CD14-positive monocyte (primary cell): ENCODE measurements around the gene SAMSN1. TPM values are rescaled to one million over a fixed set of nuclear protein-coding genes. Genes with fewer than 3 reads are reported as not detected.

ENCODE experiments used
- DNase-seq, 3 donors: peaks; one replicate each; pipeline ENCODE4 v3.0.0-alpha.2; 2011 to 2022
- H2AFZ ChIP-seq: 2 replicates; pipeline ENCODE4 v1.6.0; 2012; ENCODE audit warnings: mild to moderate bottlenecking, low read depth, low read length, inconsistent platforms; ENCODE audit not compliant: insufficient read depth, poor library complexity, severe bottlenecking
- H3K27ac ChIP-seq, 2 donors: 1 replicate in 1 of 2; 2 replicates in 1 of 2; pipeline ENCODE4 v1.5.1; 2012 to 2013; ENCODE audit warnings: low read length in 2 of 2, control low read depth in 1 of 2, inconsistent platforms in 1 of 2, low read depth in 1 of 2, mild to moderate bottlenecking in 1 of 2
- H3K27me3 ChIP-seq, 2 donors: one replicate each; pipeline versions ENCODE4 v1.6.0 to v1.6.1; 2011 to 2013; ENCODE audit warnings: low read length in 2 of 2; ENCODE audit not compliant: control insufficient read depth in 2 of 2, insufficient read depth in 2 of 2
- H3K36me3 ChIP-seq, 2 donors: replicated peaks in 1 of 2; 1 replicate in 1 of 2; 2 replicates in 1 of 2; pipeline versions ENCODE4 v1.5.1 to v1.6.1; 2012 to 2013; ENCODE audit warnings: low read length in 2 of 2, control low read depth in 1 of 2, inconsistent platforms in 1 of 2, mild to moderate bottlenecking in 1 of 2; ENCODE audit not compliant: insufficient read depth in 2 of 2, control insufficient read depth in 1 of 2
- H3K4me1 ChIP-seq, 2 donors: 1 replicate in 1 of 2; 2 replicates in 1 of 2; pipeline versions ENCODE4 v1.5.1 to v1.6.1; 2012 to 2013; ENCODE audit warnings: low read length in 2 of 2, control low read depth in 1 of 2, inconsistent platforms in 1 of 2, mild to moderate bottlenecking in 1 of 2, moderate library complexity in 1 of 2; ENCODE audit not compliant: insufficient read depth in 2 of 2, control insufficient read depth in 1 of 2
- H3K4me2 ChIP-seq: replicated peaks from 2 replicates; pipeline ENCODE3; 2012; ENCODE audit warnings: low read length, moderate library complexity, mild to moderate bottlenecking; ENCODE audit not compliant: poor library complexity, severe bottlenecking; ENCODE audit errors: extremely low read depth
- H3K4me3 ChIP-seq, 3 experiments: fragments of 200-600 bp in 1 of 3; sonication (generic) in 1 of 3; replicated peaks in 1 of 3; 1 replicate in 2 of 3; 2 replicates in 1 of 3; pipeline ENCODE4 v1.5.1; 2011 to 2013; ENCODE audit warnings: low read length in 3 of 3, mild to moderate bottlenecking in 3 of 3, control low read depth in 2 of 3, low read depth in 2 of 3, inconsistent platforms in 1 of 3, moderate library complexity in 1 of 3
- H3K79me2 ChIP-seq: 2 replicates; pipeline ENCODE4 v1.6.0; 2012; ENCODE audit warnings: mild to moderate bottlenecking, control low read depth, inconsistent platforms, low read length, moderate library complexity; ENCODE audit not compliant: insufficient read depth
- H3K9ac ChIP-seq: 2 replicates; pipeline ENCODE4 v1.6.0; 2017; ENCODE audit warnings: low read length, mild to moderate bottlenecking; ENCODE audit not compliant: insufficient read depth, poor library complexity, severe bottlenecking
- H3K9me3 ChIP-seq, 2 donors: replicated peaks in 1 of 2; 1 replicate in 1 of 2; 2 replicates in 1 of 2; pipeline versions ENCODE4 v1.5.1 to v1.6.1; 2012 to 2013; ENCODE audit warnings: low read length in 2 of 2, control low read depth in 1 of 2; ENCODE audit not compliant: control insufficient read depth in 1 of 2, insufficient read depth in 1 of 2
- H4K20me1 ChIP-seq: 2 replicates; pipeline ENCODE4 v1.6.0; 2012; ENCODE audit warnings: mild to moderate bottlenecking, low read length, control low read depth, moderate library complexity; ENCODE audit not compliant: insufficient read depth
- H3K27ac Mint-ChIP-seq, 7 donors: one replicate each; pipeline ENCODE4 v1.8.0; 2020; ENCODE audit warnings: mild to moderate bottlenecking in 7 of 7, mixed read lengths in 7 of 7, moderate library complexity in 6 of 7, inconsistent platforms in 2 of 7
- H3K27me3 Mint-ChIP-seq, 3 donors: one replicate each; pipeline ENCODE4 v1.8.0; 2021 to 2022; ENCODE audit warnings: low read depth in 3 of 3, mild to moderate bottlenecking in 3 of 3, mixed read lengths in 3 of 3, moderate library complexity in 3 of 3, inconsistent platforms in 1 of 3
- H3K36me3 Mint-ChIP-seq, 2 donors: one replicate each; pipeline ENCODE4 v1.8.0; 2020; ENCODE audit warnings: mixed read lengths in 2 of 2, inconsistent platforms in 1 of 2, mild to moderate bottlenecking in 1 of 2
- H3K4me1 Mint-ChIP-seq: one replicate; pipeline ENCODE4 v1.8.0; 2020; ENCODE audit warnings: mild to moderate bottlenecking, mixed read lengths
- H3K4me3 Mint-ChIP-seq, 2 donors: one replicate each; pipeline ENCODE4 v1.8.0; 2020; ENCODE audit warnings: mild to moderate bottlenecking in 2 of 2, mixed read lengths in 2 of 2, moderate library complexity in 1 of 2
- H3K9me3 Mint-ChIP-seq, 7 donors: one replicate each; pipeline ENCODE4 v1.8.0; 2020 to 2022; ENCODE audit warnings: mixed read lengths in 7 of 7, mild to moderate bottlenecking in 6 of 7, moderate library complexity in 6 of 7, inconsistent platforms in 2 of 7
- CTCF ChIP-seq: fragments of 200-600 bp; IDR thresholded peaks from one replicate; pipeline ENCODE4 v1.8.0; 2022; ENCODE audit warnings: antibody characterized with exemption, mild to moderate bottlenecking
- WGBS: methylation state at CpG from one replicate; pipeline ENCODE4 v1.1.5; 2013; ENCODE audit warnings: missing lambda C conversion rate; ENCODE audit not compliant: insufficient coverage; 5-methylcytosine and 5-hydroxymethylcytosine counted together
- intact Hi-C, 2 donors: fragments of 100-400 bp; cut with micrococcal nuclease; formaldehyde crosslinking; loops; one replicate each; pipeline versions ENCODE4 v1.15.0 to v1.15.1; 2023
- polyA plus RNA-seq, 3 donors: library from polyadenylated mRNA; depleted of rRNA in 1 of 3; unstranded in 2 of 3; stranded (reverse) in 1 of 3; fragments of 300-500 nt in 2 of 3; fragments of >200 nt in 1 of 3; fragmentation: Illumina TruSeq in 2 of 3; gene quantifications; 1 replicate in 2 of 3; 2 replicates in 1 of 3; pipeline ENCODE4 v1.2.3, GENCODE V29; 2012 to 2021

Gene SAMSN1
- polyA plus RNA-seq, 3 donors = 20.9 to 38.6 (median 31.0) TPM

- Mint-ChIP-seq H3K27me3 (peaks cover 0 to 4% (median 3%) of the 10 kb centered on the region in 3 donors), H3K4me3 (no peak overlapping the region), H3K27ac (no peak overlapping the region), H3K9me3 (peaks cover 0 to 6% (median 3%) of the 10 kb centered on the region in 7 donors), H3K4me1 (peaks cover 9% of the 10 kb centered on the region), H3K36me3 (no peaks in the 10 kb centered on the region)
- Histone ChIP-seq H3K4me2 (no peak overlapping the region), H3K27me3 (no peaks in the 10 kb centered on the region), H4K20me1 (no peaks in the 10 kb centered on the region), H2AFZ (no peak overlapping the region), H3K4me3 (no peak overlapping the region), H3K9me3 (no peaks in the 10 kb centered on the region), H3K9ac (no peak overlapping the region), H3K79me2 (no peaks in the 10 kb centered on the region), H3K36me3 (no peaks in the 10 kb centered on the region), H3K4me1 (no peaks in the 10 kb centered on the region), H3K27ac (no peak overlapping the region)
- no CpG with 5 or more reads among the region's 3 CpGs for WGBS
- TF ChIP-seq CTCF = no peak
- intact Hi-C loops = no loop called here
- DNase-seq = no peak
Observed at GRCh38 chr21:14457762-14458161, 88.4 kb downstream of the SAMSN1 start.

- no peak for DNase-seq
Observed at GRCh38 chr21:14456911-14457310, 89.2 kb downstream of the SAMSN1 start.

More at GRCh38 chr21:14456911-14457310, 89.2 kb downstream of the SAMSN1 start:
- Mint-ChIP-seq H3K4me1 (peaks cover 9% of the 10 kb centered on the region), H3K27ac (no peak overlapping the region), H3K27me3 (peaks cover 0 to 3% (median 0%) of the 10 kb centered on the region in 3 donors), H3K4me3 (no peak overlapping the region), H3K36me3 (no peaks in the 10 kb centered on the region), H3K9me3 (peaks cover 0 to 2% (median 0%) of the 10 kb centered on the region in 7 donors)
- Histone ChIP-seq H3K79me2 (no peaks in the 10 kb centered on the region), H2AFZ (no peak overlapping the region), H3K36me3 (no peaks in the 10 kb centered on the region), H3K27ac (no peak overlapping the region), H3K4me3 (no peak overlapping the region), H3K4me1 (no peaks in the 10 kb centered on the region), H3K4me2 (no peak overlapping the region), H4K20me1 (no peaks in the 10 kb centered on the region), H3K9ac (no peak overlapping the region), H3K9me3 (no peaks in the 10 kb centered on the region), H3K27me3 (no peaks in the 10 kb centered on the region)
- no peak for TF ChIP-seq CTCF
- intact Hi-C loops = no loop called here
- no CpG with 5 or more reads among the region's 1 CpG for WGBS
